ENCODE measurements around the gene TRIM63.

The TRIM63 gene

GRCh38 chr1:26084844-26085243, 17.4 kb upstream of the TRIM63 start:
- no peak for DNase-seq (ENCODE audit: low read depth, low spot score)

GRCh38 chr1:26084091-26084561, 16.7 kb upstream of the TRIM63 start:
- no peak for DNase-seq (ENCODE audit: low read depth, low spot score)

- DNase-seq (ENCODE audit: low read depth, low spot score), result no peak
Measured at GRCh38 chr1:26083208-26083607, 15.8 kb upstream of the TRIM63 start.

GRCh38 chr1:26082020-26082350, 14.6 kb upstream of the TRIM63 start:
- DNase-seq (ENCODE audit: low read depth, low spot score), result no peak

GRCh38 chr1:26081267-26082019, 14.0 kb upstream of the TRIM63 start:
- no peak for DNase-seq (ENCODE audit: low read depth, low spot score)

DNA sequence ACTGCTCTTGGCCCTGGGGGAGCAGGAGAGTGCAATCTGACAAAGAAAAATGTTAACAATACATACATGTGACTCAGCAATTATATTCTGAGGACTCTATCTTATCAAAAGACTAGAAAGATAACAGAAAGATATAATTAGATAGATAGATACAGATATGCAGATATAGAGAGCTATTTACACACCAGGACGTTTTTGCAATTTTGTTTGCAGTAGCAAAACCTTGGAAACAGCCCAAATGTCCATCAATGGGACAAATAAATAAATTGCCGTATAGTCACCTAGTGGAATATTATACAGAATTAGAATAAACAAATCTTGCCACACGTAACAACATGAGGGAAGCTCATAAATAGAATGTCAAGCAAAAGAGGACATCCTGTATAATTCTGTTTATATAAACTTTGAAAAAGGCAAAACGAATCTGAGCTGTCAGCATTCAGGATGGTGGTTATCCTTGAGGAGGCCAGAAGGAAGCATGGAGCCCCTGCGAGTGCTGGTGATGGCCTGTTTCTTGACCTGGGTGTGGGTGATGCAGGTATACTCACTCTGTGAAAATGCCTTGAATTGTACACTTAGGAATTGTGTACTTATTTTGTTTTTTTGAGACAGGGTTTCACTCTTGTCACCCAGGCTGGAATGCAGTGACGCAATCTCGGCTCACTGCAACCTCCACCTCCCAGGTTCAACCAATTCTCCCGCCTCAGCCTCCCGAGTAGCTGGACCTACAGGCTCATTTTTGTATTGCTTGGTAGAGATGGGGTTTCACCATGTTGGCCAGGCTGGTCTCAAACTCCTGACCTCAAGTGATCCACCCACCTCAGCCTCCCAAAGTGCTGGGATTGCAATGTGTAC, 12.8 kb upstream of the TRIM63 start:
- DNase-seq (ENCODE audit: low read depth, low spot score), result no peak

GRCh38 chr1:26079178-26079563, 11.7 kb upstream of the TRIM63 start:
- DNase-seq (ENCODE audit: low read depth, low spot score), result no peak

GRCh38 chr1:26078286-26079177, 11.1 kb upstream of the TRIM63 start:
- no peak for DNase-seq (ENCODE audit: low read depth, low spot score)

GRCh38 chr1:26077524-26077923, 10.1 kb upstream of the TRIM63 start:
- no peak for DNase-seq (ENCODE audit: low read depth, low spot score)

DNA sequence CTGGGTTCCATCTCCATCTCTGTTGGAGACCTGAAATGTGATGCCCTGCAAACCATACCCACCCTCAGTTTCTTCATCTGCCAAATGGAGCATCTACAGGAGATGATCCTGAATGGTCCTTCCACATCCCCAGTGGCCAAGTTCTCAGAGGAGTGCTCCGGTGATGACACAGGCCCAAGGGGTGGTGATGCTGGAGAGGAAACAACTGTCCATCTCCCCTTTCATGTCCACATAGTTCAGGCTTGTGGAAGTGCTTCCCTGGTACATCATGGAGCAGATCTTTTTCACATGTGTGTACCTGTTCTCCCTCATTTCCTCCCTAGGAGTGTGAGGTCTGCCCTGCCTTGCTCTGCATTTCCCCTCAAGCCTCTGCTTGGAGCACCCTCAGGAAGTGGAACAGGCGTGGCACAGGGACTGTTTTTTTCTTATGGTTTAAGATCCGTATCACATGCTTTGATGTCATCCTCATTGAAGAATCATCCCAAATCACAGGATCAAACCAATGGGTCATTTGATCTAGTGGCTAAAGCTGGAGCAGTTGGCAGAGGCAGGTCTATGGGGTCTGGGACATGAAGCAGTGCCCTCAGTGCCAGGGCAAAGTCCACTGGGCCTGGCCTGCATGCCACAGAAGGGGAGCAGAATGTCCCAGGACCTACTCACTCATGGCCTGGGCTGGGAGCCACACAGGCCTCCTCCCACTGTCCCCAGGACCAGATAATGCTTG, 8.2 kb upstream of the TRIM63 start:
- no peak for DNase-seq (ENCODE audit: low read depth, low spot score)

DNA sequence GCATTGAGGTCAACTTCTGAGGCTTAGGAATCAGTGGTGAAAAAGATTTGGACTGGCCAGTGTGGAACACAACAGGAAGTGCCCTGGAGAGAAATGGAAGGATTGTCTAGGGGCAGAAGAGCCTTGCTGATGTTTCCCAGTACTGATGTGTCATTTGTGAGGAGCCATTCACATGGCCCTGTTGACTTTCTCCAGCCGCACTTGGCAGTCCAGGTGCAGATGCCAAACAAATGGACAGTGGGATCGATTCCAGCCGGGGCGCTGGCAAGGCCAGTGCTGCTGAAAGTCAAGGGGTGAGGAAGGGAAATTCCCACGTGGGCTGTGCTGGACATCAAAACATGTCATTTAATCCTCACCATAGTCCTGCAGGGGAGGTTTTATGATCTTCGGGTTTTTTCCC, 4.9 kb upstream of the TRIM63 start:
- no peak for DNase-seq (ENCODE audit: low read depth, low spot score)

DNA sequence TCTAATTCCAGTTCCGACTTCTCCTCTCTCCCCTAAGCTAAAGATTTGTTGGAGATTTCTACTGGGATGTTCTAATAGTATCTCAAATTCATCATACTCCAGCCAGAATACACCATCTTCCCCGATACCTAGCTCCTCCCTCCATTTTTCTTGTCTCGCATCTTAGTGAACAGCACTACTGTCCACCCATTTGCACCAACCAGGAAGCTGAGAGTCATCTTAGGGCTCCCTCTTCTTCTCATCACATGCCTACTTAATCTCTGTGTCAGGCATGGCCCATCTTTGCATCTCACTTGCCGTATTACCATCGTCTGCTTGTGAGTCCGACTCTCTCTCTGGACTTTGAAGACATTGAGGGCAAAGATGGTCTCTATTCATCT, 3.5 kb upstream of the TRIM63 start:
- DNase-seq (ENCODE audit: low read depth, low spot score), result no peak

- DNase-seq (ENCODE audit: low read depth, low spot score), result no peak
Measured at GRCh38 chr1:26070296-26070962, 3.0 kb upstream of the TRIM63 start.

DNA sequence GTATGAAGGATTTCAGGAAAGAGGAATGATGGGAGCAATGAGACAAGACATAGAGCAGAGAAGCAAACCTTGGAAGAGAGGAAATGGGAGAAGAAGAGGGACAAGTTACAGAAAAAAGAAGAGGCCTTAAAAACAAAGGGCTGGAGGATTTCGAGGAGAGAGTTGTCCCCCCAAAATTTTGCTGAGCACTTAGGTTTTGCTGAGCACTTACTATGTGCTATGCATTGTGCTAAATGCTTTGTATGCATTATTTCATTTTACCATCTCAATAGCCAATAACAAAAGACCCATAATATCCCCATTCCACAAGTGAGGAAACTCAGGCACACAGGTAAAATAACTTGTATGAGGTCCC, 2.5 kb upstream of the TRIM63 start:
- no peak for DNase-seq (ENCODE audit: low read depth, low spot score)

- DNase-seq (ENCODE audit: low read depth, low spot score), result no peak
Measured at GRCh38 chr1:26066857-26067256, 573 bp downstream of the TRIM63 start.

DNA sequence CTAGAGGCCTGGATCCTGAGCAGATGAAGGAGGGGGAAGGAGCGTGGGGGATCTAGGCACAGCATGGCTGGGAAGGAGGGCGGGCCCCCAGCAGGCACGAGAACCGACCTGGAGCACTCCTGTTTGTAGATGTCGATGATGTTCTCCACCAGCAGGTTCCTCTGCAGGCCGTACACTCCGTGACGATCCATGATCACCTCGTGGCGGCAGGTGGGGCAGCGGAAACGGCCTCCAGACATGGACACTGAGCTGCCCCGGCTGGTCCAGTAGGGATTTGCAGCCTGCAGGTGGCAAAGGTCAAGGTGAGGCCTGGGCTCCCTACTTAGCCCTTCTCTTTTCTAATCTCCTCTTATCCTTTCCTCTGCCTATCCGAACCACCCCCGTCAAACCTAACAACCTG, 1.3 kb downstream of the TRIM63 start:
- no peak for DNase-seq (ENCODE audit: low read depth, low spot score)

- no peak for DNase-seq (ENCODE audit: low read depth, low spot score)
Measured at GRCh38 chr1:26064553-26064952, 2.9 kb downstream of the TRIM63 start.

DNA sequence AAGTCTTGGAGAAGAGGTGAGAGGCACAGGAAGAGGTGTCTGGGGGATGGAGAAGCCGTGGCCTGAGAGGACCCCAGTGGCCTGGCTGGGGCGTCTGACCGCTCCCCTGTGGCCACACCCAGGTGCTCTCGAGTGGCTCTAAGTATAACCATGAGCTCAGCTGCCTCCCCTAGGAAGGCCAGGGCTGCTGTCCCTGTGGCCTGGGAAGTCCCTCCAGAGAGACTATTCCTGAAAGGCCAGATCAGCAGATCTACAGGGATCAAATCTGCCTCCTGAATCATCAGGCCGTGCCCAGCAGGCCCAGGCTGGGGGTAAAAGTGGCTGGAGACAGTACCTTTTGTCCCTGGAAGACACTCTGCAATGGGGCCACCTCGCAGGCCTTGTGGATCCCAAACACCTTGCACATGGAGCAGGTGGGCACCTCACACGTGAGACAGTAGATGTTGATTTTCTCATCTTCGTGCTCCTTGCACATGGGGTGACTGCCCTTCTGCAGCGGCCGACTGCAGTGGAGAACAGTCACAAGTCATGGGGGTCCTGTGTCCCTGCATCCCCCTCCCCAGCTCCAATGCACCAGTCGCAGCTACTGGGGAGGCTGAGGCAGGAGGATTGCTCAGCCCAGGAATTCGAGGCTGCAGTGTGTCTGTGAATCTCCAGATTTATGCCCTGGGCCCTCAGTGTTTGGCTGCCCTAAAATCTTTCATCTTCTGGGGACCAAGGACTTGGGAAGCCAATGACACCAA, 6.4 kb downstream of the TRIM63 start:
- no peak for DNase-seq (ENCODE audit: low read depth, low spot score)

DNA sequence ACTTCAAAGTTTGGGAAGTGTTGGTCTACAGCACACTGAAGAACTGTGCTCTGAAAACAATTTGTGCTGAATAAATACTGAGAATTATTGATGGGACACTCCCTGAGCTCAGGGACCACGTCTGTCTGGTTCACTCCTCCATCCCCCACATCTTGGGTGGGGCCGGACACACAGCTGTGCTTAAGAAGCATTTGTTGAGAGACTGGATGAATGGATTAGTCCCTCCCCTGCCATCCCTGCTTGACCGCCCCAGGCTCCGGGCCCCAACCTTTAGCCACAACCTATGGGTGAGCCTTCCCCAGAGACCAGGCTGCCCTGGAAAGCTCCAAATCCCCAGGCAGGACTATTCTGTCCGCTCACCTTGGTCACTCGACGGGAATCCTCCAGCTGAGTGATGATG, 7.5 kb downstream of the TRIM63 start:
- no peak for DNase-seq (ENCODE audit: low read depth, low spot score)

DNA sequence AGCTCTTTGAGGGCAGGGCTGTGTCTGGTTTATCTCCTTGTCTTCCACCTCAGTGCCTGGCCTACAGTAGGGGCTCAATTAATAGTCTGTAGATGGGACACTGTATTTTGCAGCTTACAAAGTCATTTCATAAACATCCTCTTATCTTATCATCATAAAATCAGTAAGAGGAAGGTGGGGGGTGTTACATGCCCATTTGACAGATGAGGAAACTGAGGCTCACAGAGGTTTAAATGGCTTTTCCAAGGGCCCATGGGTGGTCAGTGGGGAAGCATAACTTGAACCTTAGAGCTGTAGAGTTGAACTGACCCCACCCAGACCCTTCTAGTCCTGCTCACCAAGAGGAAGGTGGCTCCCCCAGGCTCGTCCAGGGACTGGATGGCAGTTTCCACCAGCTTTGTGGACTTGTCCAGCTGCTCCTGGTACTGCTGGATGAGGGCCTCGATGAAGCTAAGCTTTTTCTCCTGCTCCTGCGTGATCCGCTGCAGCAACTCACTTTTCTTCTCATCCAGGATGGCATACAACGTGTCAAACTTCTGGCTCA, 9.3 kb downstream of the TRIM63 start:
- DNase-seq (ENCODE audit: low read depth, low spot score), result no peak
